Prostate gland (tissue), 2 donors: ENCODE measurements around the gene AMACR. TPM values are rescaled to one million over a fixed set of nuclear protein-coding genes. Genes with fewer than 3 reads are reported as not detected.
"Not testable (repeated sequence)": the region's sequence is repeated elsewhere in the genome, so short reads cannot be mapped to it uniquely, and the experiment has no call there.

Experiments used
- DNase-seq: peaks from one replicate; pipeline ENCODE4 v3.0.0-alpha.2; 2019; ENCODE audit warnings: low spot score
- H3K27ac ChIP-seq, 2 donors: fragments of 200-600 bp; sonication (generic); 2 replicates each; pipeline ENCODE4 v1.5.1; 2017 to 2019
- H3K27me3 ChIP-seq: fragments of 200-600 bp; sonication (generic); replicated peaks from 2 replicates; pipeline ENCODE4 v1.5.1; 2019; ENCODE audit not compliant: insufficient read depth
- H3K36me3 ChIP-seq, 2 donors: fragments of 200-600 bp; sonication (generic); 1 replicate in 1 of 2; 2 replicates in 1 of 2; pipeline versions ENCODE4 v1.5.1 to v1.8.1; 2017 to 2019
- H3K4me1 ChIP-seq: fragments of 200-600 bp; sonication (generic); replicated peaks from 2 replicates; pipeline ENCODE4 v1.5.1; 2019
- H3K4me3 ChIP-seq, 2 donors: fragments of 200-600 bp; sonication (generic); 2 replicates each; pipeline ENCODE4 v1.5.1; 2017 to 2019
- H3K9me3 ChIP-seq: fragments of 200-600 bp; sonication (generic); 2 replicates; pipeline ENCODE4 v1.5.1; 2017
- POLR2A ChIP-seq: fragments of 450-650 bp; IDR thresholded peaks from one replicate; pipeline ENCODE4 v1.6.1; 2016; ENCODE audit warnings: antibody characterized with exemption, mild to moderate bottlenecking
- POLR2AphosphoS5 ChIP-seq: sonication (generic); formaldehyde crosslinking; IDR thresholded peaks from one replicate; pipeline ENCODE4 v1.6.1; 2017; ENCODE audit warnings: antibody characterized with exemption
- WGBS: methylation state at CpG from one replicate; pipeline ENCODE4 v1.1.5; 2018; 5-methylcytosine and 5-hydroxymethylcytosine counted together
- intact Hi-C: fragments of 100-400 bp; cut with DNase I; formaldehyde crosslinking; loops from one replicate; pipeline ENCODE4 v1.14.2; 2022
- total RNA-seq, 2 donors: library from RNA; depleted of rRNA; stranded (reverse); fragments of >200 nt; gene quantifications; one replicate each; pipeline ENCODE4 v1.1.0, GENCODE V29; 2016
- TF ChIP-seq, protein P1 (sequence below), 4 experiments: fragments of 200-600 bp in 2 of 4; fragments of 450-650 bp in 2 of 4; sonication (generic) in 2 of 4; IDR thresholded peaks; 1 replicate in 3 of 4; 2 replicates in 1 of 4; pipeline ENCODE4 v1.5.1; 2016 to 2019; ENCODE audit warnings: antibody characterized with exemption in 4 of 4, mild to moderate bottlenecking in 2 of 4, moderate library complexity in 2 of 4

Gene AMACR
- total RNA-seq, 2 donors from 2014 or later: 14.8 to 21.8 TPM

- no peaks in the 10 kb centered on the region for H3K27me3 ChIP-seq
- intact Hi-C loops: no loop called here
- 86% methylated on average over 4 of the region's 4 CpGs for WGBS
- no peak for DNase-seq
- H3K36me3 ChIP-seq: no peaks in the 10 kb centered on the region
- no peaks in the 10 kb centered on the region for H3K9me3 ChIP-seq
- no peak overlapping the region for H3K4me3 ChIP-seq
- H3K4me1 ChIP-seq: no peaks in the 10 kb centered on the region
- TF ChIP-seq, protein P1, sequence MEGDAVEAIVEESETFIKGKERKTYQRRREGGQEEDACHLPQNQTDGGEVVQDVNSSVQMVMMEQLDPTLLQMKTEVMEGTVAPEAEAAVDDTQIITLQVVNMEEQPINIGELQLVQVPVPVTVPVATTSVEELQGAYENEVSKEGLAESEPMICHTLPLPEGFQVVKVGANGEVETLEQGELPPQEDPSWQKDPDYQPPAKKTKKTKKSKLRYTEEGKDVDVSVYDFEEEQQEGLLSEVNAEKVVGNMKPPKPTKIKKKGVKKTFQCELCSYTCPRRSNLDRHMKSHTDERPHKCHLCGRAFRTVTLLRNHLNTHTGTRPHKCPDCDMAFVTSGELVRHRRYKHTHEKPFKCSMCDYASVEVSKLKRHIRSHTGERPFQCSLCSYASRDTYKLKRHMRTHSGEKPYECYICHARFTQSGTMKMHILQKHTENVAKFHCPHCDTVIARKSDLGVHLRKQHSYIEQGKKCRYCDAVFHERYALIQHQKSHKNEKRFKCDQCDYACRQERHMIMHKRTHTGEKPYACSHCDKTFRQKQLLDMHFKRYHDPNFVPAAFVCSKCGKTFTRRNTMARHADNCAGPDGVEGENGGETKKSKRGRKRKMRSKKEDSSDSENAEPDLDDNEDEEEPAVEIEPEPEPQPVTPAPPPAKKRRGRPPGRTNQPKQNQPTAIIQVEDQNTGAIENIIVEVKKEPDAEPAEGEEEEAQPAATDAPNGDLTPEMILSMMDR (IDR thresholded peaks at IDR 0.05): no peak
- TF ChIP-seq POLR2A: no peak
- no peak overlapping the region for H3K27ac ChIP-seq
Measured at GRCh38 chr5:34015120-34015822, 7.4 kb upstream of the AMACR start.

DNA sequence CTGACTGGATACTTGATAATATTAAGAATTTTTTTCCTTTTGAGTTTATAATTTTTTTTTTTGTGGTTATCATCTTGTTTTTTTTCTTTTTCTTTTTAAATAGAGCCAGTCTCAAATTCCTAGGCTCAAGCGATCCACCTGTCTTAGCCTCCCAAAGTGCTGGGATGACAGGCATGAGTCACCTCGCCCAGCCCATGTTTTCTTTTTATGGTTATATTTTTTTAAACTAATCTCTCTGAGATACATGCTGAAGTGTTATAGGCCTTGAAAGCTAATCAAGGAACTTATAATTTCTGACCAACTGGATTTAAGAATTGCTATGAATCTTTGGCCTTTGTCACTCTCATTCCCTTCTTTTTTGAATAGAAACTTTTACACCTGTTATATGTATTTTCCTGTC is 6.8 kb upstream of the AMACR start:
- Histone ChIP-seq H3K4me1 (no peaks in the 10 kb centered on the region), H3K27me3 (no peaks in the 10 kb centered on the region), H3K36me3 (no peaks in the 10 kb centered on the region), H3K27ac (no peak overlapping the region), H3K4me3 (no peak overlapping the region), H3K9me3 (no peaks in the 10 kb centered on the region)
- TF ChIP-seq POLR2A: no peak
- TF ChIP-seq, protein P1 (IDR thresholded peaks at IDR 0.05): no peak
- TF ChIP-seq POLR2AphosphoS5: no peak
- no peak for DNase-seq
- 97% methylated on average over 2 of the region's 2 CpGs for WGBS
- intact Hi-C loops: no loop called here

GRCh38 chr5:34013547-34013946 is 5.7 kb upstream of the AMACR start:
- no peaks in the 10 kb centered on the region for H3K4me1 ChIP-seq
- H3K27ac ChIP-seq: no peak overlapping the region
- no peak for TF ChIP-seq POLR2AphosphoS5
- no peak for TF ChIP-seq POLR2A
- TF ChIP-seq, protein P1 (IDR thresholded peaks at IDR 0.05): no peak
- H3K27me3 ChIP-seq: no peaks in the 10 kb centered on the region
- H3K4me3 ChIP-seq: no peak overlapping the region
- intact Hi-C loops: no loop called here
- 94% methylated on average over 3 of the region's 3 CpGs for WGBS
- H3K9me3 ChIP-seq: no peaks in the 10 kb centered on the region
- H3K36me3 ChIP-seq: no peaks in the 10 kb centered on the region
- no peak for DNase-seq

DNA sequence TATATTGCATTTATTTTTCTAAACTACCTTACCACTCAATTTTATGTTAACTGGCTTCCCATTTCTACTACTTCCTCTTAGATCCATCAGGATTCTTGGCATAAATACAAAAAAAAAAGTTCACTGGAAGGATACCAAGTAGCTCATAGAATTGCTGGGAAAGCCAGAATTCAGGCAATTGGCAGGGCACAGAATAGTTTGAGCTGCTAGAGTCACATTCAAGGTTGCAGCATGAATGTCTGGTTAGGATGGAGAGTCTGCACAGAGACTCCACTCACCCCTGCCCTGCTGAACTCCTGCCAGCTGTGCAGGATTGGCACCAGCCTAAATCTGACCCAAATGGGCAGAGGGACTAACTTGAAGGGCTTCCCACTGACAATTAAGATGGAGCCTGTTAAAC is 4.9 kb upstream of the AMACR start:
- no peak for DNase-seq
- Histone ChIP-seq H3K36me3 (no peaks in the 10 kb centered on the region), H3K4me3 (no peak overlapping the region), H3K27me3 (no peaks in the 10 kb centered on the region), H3K4me1 (no peaks in the 10 kb centered on the region), H3K9me3 (no peaks in the 10 kb centered on the region), H3K27ac (no peak overlapping the region)
- intact Hi-C loops: no loop called here
- TF ChIP-seq POLR2AphosphoS5 (no peak), POLR2A (no peak)
- TF ChIP-seq, protein P1 (IDR thresholded peaks at IDR 0.05): no peak

DNA sequence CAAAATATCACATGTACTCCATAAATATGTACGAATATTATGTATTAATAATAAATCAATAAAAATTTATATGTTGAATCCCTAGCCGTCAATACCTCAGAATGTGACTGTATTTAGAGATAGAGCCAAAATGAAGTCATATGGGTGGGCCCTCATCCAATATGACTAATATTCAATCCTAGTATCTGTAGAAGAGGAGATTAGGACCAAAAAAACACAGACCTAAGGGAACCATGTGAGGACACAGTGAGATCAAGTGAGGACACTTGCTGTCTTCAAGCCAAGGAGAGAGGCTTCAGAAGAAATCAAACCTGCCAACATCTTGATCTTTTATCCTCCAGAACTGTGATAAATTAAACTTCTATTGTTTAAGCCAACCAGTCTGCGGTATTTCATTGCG is 3.7 kb upstream of the AMACR start:
- Histone ChIP-seq H3K36me3 (no peaks in the 10 kb centered on the region), H3K4me1 (no peaks in the 10 kb centered on the region), H3K4me3 (no peak overlapping the region), H3K9me3 (no peaks in the 10 kb centered on the region), H3K27ac (no peak overlapping the region), H3K27me3 (no peaks in the 10 kb centered on the region)
- TF ChIP-seq, protein P1 (IDR thresholded peaks at IDR 0.05): no peak
- no peak for TF ChIP-seq POLR2AphosphoS5
- no peak for TF ChIP-seq POLR2A
- DNase-seq: no peak
- intact Hi-C loops: no loop called here
- 78% methylated on average over 4 of the region's 4 CpGs for WGBS

GRCh38 chr5:34010146-34010545 is 2.3 kb upstream of the AMACR start:
- H3K27me3 ChIP-seq, H3K4me1 ChIP-seq, DNase-seq, H3K36me3 ChIP-seq, H3K27ac ChIP-seq, H3K9me3 ChIP-seq, H3K4me3 ChIP-seq, intact Hi-C loops: not testable (repeated sequence)
- 54% methylated on average over 2 of the region's 2 CpGs for WGBS
